Coronary artery (tissue), 2 donors: Measurements from ENCODE around the gene SYMPK.
A peak's percentile ranks its signal among the peaks of the same experiment; 100 is the strongest.

Experiments
- DNase-seq: peaks from one replicate; pipeline ENCODE4 v3.0.0-alpha.2; 2017; ENCODE audit warnings: low spot score
- H3K27ac ChIP-seq, 2 donors: fragments of 200-600 bp; sonication (generic); one replicate each; pipeline ENCODE4 v1.5.1; 2016 to 2019
- H3K4me3 ChIP-seq: fragments of 200-600 bp; sonication (generic); 2 replicates; pipeline ENCODE4 v1.5.1; 2016; ENCODE audit warnings: mild to moderate bottlenecking, moderate library complexity
- CTCF ChIP-seq: fragments of 200-600 bp; sonication (generic); IDR thresholded peaks from one replicate; pipeline ENCODE4 v1.5.1; 2019; ENCODE audit warnings: antibody characterized with exemption

SYMPK gene

GRCh38 chr19:45895519-45895972, 32.6 kb upstream of the SYMPK start:
- Histone ChIP-seq H3K4me3 (no peak overlapping the region), H3K27ac (no peak overlapping the region)
- DNase-seq = no peak
- TF ChIP-seq CTCF = no peak

- H3K4me3 ChIP-seq = no peak overlapping the region
- H3K27ac ChIP-seq = no peak overlapping the region
- no peak for TF ChIP-seq CTCF
- DNase-seq = no peak
Measured at GRCh38 chr19:45890877-45891276, 27.9 kb upstream of the SYMPK start.

- DNase-seq = no peak
- Histone ChIP-seq H3K4me3 (no peak overlapping the region), H3K27ac (no peak overlapping the region)
- no peak for TF ChIP-seq CTCF
Measured at GRCh38 chr19:45889210-45889885, 26.4 kb upstream of the SYMPK start.

GRCh38 chr19:45887200-45887710, 24.3 kb upstream of the SYMPK start:
- no peak for TF ChIP-seq CTCF
- H3K27ac ChIP-seq = peak overlapping the region; percentile 73 to 93
- H3K4me3 ChIP-seq = peak overlapping the region; percentile 86
- no peak for DNase-seq

GRCh38 chr19:45886427-45887199, 23.7 kb upstream of the SYMPK start:
- Histone ChIP-seq H3K4me3 (peak overlapping the region; percentile 86), H3K27ac (peak overlapping the region; percentile 73 to 93)
- no peak for TF ChIP-seq CTCF
- peak; percentile 93 for DNase-seq

GRCh38 chr19:45885556-45886426, 22.8 kb upstream of the SYMPK start, which contains the start of gene IRF2BP1:
TSS of gene IRF2BP1 (minus strand) at chr19:45886141. CDS start at chr19:45885774, 367 bp downstream.
- DNase-seq = peak; percentile 94
- TF ChIP-seq CTCF = no peak
- Histone ChIP-seq H3K27ac (peak within 1 kb of the TSS; percentile 73 to 93), H3K4me3 (peak within 1 kb of the TSS; percentile 86)
